Limb (tissue), 2 donors: Measurements from ENCODE around the gene SMURF1.

ENCODE experiments used
- DNase-seq, 2 donors: peaks; one replicate each; pipeline ENCODE4 v3.0.0-alpha.2; 2016; ENCODE audit errors: extremely low spot score in 2 of 2

The SMURF1 gene

DNA sequence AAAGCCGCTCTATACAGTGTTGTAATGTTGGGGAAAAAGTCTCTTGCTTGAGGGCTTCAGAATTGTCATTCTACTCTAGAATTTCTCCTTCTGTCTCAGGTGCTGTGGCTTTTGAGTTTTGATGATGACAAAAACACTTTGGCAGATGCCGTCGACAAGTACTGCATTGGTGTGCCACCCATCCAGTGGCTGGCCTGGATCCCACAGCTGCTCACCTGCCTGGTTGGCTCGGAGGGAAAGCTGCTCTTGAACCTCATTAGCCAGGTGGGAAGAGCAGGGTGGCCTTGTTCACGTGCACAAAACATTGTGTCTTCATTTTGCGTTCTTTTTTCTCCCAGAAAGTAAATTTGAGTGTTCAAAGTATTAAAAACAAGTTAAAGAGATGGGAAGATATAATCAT, 153.6 kb downstream of the SMURF1 start:
- no peak for DNase-seq

DNA sequence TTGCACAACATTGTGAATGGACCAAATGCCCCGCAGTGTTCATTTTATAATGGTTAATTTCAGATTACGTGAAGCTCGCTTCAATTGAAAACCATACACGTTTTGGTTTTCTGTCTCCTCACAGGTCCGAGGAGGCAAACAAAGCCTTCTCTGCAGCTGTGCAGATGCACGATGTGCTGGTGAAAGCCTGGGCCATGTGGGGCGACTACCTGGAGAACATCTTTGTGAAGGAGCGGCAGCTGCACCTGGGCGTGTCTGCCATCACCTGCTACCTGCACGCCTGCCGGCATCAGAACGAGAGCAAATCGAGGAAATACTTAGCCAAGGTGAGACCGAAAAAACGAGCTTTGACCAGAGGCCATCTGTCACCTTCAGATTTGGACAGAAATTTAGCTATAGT, 155.3 kb downstream of the SMURF1 start:
- DNase-seq = no peak

DNA sequence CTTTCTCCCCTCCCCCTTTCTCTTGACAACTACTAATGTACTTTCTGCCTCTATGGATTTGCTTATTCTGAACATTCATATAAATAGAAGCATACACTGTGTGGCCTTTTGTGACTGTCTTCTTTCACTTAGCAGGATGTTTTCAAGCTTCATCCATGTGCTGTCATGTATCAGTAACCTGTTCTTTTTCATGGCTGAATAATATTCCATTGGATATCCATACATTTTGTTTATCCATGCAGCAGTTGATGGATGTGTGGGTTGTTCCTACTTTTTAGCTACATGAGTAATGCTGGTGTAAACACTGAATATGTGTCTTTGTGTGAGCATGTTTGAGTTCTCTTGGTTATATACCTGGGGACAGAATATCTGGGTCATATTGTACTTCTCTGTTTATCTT, 158.0 kb downstream of the SMURF1 start:
- DNase-seq = no peak

DNA sequence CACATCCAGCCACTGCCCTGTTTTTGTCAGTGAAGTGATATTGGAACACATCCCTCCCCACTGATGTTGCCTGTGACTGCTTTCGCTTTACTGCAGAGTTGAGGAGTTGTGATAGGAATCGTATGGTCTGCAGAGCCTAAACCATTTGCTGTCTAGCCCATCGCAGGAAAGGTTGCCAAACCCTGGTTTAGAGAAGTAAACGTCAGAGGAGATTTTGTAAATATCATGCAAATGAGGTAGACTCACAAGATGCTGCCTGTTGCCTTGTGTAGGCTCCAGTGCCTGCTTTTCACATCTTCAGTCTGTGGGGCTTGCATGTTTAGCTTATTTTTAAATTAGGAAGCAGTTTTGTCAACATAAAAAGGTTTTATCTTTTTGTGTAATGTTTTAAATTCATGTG, 158.5 kb downstream of the SMURF1 start:
- DNase-seq = no peak

DNA sequence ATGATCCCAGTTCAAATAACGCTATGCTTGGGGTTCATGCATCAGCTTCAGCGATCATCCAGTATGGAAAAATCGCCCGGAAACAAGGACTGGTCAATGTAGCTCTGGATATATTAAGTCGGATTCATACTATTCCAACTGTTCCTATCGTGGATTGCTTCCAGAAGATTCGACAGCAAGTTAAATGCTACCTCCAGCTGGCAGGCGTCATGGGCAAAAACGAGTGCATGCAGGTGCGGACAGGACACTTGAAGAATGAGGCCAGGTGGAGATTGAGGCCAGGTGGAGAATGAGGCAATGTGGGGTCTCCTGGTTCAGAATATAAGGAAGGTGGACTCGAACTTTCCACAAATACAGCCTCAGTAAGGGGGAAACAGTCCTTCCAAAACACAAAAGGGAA, 159.8 kb downstream of the SMURF1 start:
- no peak for DNase-seq

DNA sequence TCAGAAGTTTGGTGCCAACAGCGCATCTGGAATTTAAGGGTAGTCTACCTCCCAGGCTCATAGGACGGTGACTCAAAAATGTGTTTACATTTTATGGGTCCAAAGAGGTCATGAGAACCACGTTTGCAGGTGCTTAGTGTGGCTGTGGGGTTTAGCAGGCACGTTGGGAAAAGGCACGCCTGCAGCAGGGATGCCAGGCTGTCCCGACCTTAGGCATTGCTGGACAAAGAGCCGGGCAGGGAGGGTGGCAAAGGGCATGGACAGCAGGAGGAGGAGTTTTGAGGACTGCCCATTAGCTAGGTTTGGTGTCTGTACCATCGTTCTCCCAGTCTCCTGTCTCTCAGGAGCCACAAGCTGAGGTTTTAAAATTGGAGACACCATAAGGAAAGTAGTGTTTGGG, 161.2 kb downstream of the SMURF1 start:
- no peak for DNase-seq

DNA sequence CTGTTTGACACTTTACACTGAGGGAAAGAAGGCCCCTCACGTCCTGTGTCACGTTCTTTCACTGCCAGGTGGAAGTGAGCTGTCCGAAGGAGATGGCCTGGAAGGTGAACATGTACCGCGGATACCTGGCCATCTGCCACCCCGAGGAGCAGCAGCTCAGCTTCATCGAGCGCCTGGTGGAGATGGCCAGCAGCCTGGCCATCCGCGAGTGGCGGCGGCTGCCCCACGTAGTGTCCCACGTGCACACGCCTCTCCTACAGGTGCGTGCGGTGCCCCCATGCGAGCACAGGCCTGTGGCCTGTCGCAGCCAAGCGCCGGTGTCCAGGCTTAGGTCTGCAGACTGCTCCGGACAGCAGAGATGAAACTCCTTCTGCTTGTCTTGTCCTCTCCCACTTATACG, 162.2 kb downstream of the SMURF1 start:
- DNase-seq = no peak

DNA sequence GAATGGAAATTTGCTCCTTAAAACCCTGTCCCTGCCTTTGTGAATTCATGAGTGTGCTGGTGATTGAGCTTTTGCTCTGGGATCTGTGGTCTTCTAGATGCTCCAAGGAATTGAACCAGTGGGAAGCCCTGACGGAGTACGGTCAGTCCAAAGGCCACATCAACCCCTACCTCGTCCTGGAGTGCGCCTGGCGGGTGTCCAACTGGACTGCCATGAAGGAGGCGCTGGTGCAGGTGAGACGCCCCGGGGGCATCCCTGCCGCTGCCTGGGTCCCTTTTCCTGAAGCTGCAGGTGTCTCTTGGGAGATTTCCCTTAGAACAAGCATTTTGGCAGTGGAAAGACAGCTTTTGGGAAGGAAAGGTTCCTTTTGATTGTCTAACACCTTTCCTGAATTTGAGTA, 165.2 kb downstream of the SMURF1 start:
- no peak for DNase-seq
